SIG-M5 treated with dmso at 0.1 percent for 504 hours (cell line): ENCODE results near the gene HPCAL1.
"Not testable (repeated sequence)": the region's sequence is repeated elsewhere in the genome, so short reads cannot be mapped to it uniquely, and the experiment has no call there.

Source experiments
- DNase-seq: peaks from one replicate; lab custom pipeline; 2025; ENCODE audit not compliant: unreplicated experiment; lab: John Stamatoyannopoulos, UW

The HPCAL1 gene

GRCh38 chr2:10433947-10434885, 131.5 kb downstream of the HPCAL1 start:
- DNase-seq = no peak

- DNase-seq = peak; percentile 68
These were observed 132.4 kb downstream of the HPCAL1 start for GRCh38 chr2:10434886-10435819.

- DNase-seq = no peak
These were observed 133.1 kb downstream of the HPCAL1 start for GRCh38 chr2:10435820-10436204.

GRCh38 chr2:10436583-10437110, 133.9 kb downstream of the HPCAL1 start:
- no peak for DNase-seq

GRCh38 chr2:10437806-10438205, 135.1 kb downstream of the HPCAL1 start:
- DNase-seq = no peak

GRCh38 chr2:10438688-10439087, 136.0 kb downstream of the HPCAL1 start:
- no peak for DNase-seq

- no peak for DNase-seq
These were observed 136.6 kb downstream of the HPCAL1 start for GRCh38 chr2:10439185-10439879.

- DNase-seq = no peak
These were observed 137.3 kb downstream of the HPCAL1 start for GRCh38 chr2:10439971-10440370.

GRCh38 chr2:10440736-10441135, 138.0 kb downstream of the HPCAL1 start:
- no peak for DNase-seq

- DNase-seq = no peak
These were observed 139.2 kb downstream of the HPCAL1 start for GRCh38 chr2:10441948-10442347.

GRCh38 chr2:10442469-10443126, 139.9 kb downstream of the HPCAL1 start:
- DNase-seq = not testable (repeated sequence)

- no peak for DNase-seq
These were observed 141.8 kb downstream of the HPCAL1 start for GRCh38 chr2:10444463-10444862.

GRCh38 chr2:10446631-10447030, 143.9 kb downstream of the HPCAL1 start:
- DNase-seq = peak; percentile 8

- DNase-seq = peak; percentile 69
These were observed 144.7 kb downstream of the HPCAL1 start for GRCh38 chr2:10447300-10447894.

- DNase-seq = peak; percentile 94
These were observed 145.3 kb downstream of the HPCAL1 start, which contains the start of gene ODC1 for GRCh38 chr2:10447895-10448575. TSS of gene ODC1 (minus strand) at chr2:10448327. CDS start at chr2:10445032, 3,295 bp downstream.

- peak; percentile 94 for DNase-seq
These were observed 146.1 kb downstream of the HPCAL1 start for GRCh38 chr2:10448576-10449485.

- no peak for DNase-seq
These were observed 146.8 kb downstream of the HPCAL1 start for GRCh38 chr2:10449486-10449831.
